ENCODE measurements around the gene AKT1.
"Not testable (repeated sequence)": the region's sequence is repeated elsewhere in the genome, so short reads cannot be mapped to it uniquely, and the experiment has no call there.

Gene AKT1
- total RNA-seq, result 192 to 206 reads per million in 2 donors

GRCh38 chr14:104794993-104795780 lies at the start of gene AKT1:
Gene AKT1 (minus strand): TSS chr14:104795748. CDS start chr14:104792643, 3,105 bp downstream.
- DNase-seq, result peak; percentile 30

DNA sequence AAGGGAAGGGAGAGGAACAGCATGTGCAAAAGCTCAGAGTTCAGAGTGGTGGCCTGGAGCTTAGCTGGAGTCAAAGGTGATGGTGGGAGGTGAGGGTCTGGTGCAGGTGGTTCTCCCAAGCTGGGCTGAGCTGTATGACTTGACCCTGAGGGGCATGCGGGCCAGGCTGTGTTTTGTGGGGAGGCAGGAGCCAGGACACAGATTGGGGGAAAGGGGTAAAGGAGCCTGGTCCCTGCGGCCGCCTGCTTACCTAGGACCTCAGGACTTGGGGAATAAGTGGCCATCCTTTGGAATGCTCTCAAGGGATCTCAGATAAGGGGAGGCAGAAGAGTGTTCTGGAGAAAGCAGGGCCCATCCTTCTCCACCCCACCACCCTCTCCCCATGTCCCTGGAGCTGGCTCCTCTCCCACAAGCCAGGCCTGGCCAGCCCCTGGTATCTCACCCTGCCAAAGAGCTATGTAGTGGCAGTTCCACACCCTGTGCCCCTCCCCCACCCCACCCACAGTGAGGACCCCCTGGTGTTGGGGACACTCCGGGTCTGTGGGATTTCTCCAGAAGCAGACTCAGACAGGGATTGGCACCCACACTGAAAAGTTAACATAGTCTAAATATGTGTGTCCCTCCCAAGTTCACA lies 49.6 kb upstream of the AKT1 start:
- DNase-seq, result no peak

DNA sequence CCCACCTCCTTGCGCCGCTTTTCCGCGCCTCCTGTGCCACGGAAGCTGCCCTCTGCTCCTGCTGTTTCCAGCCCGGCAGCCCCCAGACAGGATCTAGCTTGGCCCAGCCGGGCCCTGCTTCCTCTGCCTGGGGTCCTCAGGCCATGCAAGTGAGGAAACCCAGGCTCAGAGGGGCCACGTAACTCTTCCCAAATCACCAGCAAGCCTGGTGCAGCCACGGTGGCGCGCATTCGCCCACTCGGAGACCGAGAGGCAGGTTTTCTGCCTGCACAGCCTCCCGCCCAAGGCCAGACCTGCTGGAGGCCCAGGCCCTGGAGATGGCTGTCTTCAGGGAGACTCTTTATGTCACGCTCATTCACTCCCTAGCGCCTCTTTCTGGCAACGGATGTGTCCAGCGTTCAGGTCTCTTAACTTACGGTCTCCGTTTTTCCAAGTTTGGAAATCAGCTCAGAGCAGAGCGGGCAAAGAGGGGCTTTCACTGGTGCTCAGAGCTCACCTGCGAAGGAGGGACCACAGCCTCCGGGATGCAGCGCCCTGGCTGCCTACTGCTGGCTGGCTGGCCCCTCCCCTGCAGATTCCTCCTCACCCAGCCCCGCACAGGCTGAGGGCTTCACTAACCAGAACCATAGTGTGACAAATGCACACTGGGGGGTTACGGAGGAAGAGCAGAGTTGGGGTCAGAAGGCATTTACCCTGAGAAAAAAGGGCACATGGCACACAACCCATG lies 48.9 kb upstream of the AKT1 start:
- DNase-seq, result no peak

DNA sequence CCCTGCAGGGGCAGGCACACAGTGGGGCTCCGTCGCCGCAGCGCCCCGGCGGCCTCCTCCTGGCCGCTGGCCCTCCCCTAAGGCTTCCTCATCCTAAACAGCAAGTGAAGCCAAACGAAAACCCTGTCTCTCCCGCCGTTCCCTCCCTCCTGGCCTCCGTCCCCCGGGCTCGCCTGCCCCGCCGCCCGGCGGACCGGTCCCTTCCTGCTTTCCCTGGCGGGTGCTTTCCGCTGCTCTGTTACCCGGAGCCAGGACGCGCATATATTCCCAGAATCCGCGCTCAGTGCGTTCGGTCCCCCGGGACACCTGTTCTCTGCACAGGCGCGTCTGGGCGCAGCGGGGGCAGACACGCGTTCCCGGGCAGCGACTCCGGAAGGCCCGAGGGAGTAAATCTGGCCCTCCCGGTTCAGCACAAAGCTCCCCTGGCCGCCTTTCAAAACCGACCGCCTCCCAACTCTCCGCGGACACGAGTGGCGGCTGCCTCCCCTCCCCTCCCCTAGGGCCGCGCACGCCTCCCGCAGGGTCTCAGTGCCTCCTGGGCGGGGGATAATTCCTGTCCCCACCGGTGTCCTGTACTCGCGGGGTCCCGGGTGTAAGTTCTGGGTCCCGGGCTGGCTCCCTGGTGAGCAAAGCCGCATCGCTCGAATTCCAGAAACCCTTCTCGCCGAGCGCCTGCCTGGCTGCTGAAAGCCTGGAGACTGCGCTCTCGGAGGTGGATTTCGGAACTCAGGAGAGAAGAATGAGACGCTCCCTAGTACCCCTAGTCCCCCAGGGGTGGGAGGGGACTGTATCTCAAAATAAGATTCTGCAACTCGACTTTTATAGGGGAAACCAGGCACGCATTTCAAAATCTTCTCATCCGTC lies 48.1 kb upstream of the AKT1 start:
- no peak for DNase-seq

DNA sequence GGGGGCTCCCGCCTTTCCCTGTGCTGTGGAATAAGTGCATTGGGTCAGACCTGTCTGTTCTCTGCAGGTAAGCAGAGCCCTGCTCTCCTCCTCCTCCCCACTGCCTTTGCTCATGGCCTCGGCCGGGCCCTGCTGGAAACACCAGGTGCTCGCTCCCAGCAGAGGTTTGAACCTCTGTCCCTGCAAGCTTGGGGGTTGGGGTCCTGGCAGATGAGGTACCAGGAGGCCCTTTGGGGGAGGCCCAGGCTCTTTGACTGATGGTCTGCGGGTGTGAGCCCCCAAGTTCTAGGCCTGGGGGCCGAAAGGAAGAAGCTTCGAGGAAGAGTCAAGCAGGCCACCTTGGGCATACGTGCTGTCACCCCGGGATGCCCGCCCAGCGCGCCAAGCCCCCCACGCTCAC lies 47.5 kb upstream of the AKT1 start:
- DNase-seq, result no peak

DNA sequence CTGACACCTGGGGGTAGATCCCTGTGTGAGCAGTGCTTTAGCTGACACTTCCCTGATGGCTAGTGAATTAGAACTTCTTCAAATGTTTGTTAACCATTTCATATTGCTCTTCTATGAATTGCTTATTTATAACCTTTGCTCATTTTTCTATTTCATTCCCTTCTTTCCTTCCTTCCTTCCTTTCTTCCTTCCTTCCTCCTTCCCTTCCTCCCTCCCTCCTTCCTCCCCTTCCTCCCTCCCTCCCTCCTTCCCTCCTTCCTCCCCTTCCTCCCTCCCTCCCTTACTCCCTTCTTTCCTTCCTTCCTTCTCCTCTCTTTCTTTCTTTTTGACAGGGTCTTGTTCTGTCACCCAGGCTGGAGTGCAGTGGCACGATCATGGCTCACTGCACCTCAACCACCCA lies 46.2 kb upstream of the AKT1 start:
- DNase-seq, result no peak

GRCh38 chr14:104836171-104836935 lies 40.8 kb upstream of the AKT1 start:
- not testable (repeated sequence) for DNase-seq

DNA sequence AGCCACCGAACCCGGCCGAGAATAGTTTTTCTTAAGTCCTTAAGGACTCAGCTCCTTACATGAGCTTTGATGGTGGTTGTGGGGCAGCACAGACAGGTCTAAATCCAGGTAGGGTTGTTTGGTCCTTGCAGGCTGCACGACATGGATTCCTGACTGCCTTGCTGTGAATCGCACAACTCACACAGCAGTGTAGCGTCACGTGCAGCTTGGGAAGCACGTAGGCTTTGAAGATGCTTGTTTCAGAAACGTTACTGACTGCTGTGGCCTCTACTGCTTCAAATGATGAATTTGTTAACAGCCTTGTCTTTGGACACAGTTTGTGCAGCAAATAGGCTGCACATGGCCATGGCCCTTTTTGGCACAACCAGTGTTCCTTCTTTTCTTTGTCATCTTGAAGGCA lies 35.2 kb upstream of the AKT1 start:
- DNase-seq, result no peak

DNA sequence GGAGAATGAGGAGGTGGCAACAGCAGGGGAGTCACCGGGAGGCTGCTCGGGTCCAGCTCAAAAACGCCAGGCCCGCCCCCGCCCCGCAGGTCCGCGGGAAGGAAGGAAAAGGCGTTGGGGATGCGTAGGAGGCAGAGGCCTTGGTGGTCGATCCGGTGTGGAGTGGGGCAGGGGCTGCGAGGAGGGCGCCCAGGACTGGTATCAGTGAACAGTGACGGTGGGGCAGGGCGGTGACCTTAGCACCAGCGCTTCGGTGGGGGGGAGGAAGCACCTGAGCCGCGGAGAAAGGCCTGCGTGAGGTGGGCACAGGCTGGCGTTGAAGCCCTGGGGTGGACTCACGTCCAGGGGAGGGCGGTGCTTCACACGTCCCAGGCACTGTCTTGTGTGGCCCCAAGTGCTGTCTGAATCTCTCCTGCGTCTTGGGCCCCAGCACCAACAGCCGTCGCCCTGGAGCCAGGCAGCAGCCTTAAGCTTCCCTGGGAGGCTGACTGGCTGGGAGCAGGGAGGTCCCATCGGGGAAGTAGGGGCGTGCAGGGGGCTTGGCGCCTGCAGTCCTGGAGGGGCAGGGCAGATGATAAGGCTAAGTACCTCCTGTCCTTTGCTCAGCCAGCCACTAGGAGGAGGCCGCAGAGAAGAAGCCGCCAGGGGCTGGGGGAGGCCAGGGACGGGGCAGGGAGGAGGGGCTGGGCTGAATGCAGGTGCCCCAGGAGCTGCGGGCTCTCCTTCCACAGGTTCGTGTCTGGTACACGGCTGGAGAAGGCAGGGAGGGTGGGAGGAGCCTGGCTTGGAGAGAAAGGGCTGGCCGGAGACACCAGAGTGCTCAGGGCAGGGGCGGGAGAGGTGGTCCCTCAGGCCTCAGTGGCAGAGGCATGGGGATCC lies 31.9 kb upstream of the AKT1 start:
- no peak for DNase-seq

GRCh38 chr14:104826861-104827176 lies 31.3 kb upstream of the AKT1 start:
- no peak for DNase-seq

DNA sequence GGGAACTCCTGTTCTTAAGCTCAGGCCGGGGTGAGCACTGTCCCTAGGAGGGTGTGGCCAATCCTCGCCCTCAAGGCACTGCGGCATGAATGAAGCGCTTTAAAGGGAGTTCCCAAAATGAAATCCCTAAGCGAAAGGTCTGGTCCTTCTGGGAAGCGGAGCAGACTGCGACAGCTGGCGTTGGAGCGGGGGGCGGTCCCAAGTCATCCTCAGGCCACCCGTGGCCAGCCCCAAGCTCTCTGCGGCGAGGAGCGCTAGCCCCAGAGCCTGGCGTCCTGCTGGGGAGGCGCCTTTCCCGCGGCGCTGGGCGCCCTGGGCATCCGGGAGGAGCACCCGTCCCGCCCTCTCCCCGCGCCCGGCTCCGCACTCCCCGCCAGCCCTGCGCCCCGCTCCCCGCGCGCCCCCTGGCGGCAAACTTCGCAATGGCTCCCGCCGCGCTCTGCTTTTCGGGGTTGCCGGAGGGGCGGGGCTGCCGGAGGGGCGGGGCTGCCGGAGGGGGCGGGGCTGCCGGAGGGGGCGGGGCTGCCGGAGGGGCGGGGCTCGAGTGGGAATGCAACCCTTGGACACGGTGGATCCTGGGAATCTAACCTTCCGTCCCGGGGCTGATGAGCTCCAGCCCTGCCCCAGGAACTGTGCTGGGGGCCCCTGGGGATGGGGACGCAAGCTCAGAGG lies 30.8 kb upstream of the AKT1 start:
- DNase-seq, result peak; percentile 91

DNA sequence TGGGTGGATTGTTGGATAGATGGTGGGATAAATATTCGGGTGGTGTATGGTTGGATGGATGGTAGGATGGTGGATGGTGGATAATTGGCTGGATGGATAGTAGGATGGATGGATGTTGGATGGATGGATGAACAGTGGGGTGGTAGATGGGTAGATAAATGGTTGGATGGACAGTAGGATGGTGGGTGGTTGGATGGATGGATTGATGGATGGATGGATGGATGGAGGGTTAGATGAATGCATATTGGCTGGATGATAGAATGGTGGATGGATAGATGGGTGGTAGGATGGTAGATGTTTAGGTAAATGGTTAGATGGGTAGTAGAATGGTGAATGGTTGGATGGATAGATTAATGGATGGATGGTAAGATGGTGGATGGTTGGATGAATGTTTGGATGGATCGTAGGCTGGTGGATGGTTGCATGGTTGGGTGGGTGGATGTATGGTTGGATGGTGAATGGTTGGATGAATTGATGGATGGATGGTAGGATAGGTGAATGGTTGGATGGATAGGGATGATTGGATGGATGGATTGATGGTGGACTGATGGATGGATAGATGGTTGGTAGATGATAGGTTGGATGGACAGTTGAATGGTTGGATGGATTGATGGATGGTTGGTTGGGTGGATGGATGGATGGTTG lies 28.9 kb upstream of the AKT1 start:
- DNase-seq, result no peak

DNA sequence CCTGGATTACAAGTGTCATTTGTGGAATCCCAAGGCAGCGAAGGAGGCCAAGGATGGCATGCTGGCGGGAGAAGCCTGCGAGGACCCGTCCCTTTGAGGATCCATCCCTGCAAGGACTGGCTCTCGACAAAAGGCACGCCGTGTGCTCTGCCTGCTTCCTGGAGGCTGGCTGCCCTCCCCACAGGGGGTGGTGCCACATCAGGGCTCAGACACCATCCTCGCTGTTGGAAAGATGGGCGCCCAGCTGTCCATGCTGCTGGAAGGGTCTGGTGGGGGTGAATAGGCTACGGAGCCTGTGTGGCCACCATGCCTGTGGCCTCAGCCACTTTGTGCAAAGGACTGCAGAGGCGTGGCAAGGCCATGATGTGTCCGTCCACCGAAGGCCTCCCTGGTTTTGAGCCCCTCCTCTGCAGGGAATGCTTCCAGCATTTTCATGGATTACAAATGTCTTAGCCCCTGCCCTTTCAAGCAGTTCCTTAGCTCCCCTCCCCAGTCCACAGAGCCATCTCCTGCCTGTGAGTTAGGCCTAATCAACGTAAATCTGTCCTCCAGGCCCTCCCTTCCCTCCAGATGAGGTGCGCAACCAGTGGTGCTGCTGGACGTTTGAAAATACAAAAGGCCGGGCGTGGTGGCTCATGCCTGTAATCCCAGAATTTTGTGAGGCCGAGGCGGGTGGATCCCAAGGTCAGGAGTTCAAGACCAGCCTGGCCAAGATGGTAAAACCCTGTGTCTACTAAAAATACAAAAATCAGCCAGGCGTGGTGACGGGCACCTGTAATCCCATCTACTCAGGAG lies 27.5 kb upstream of the AKT1 start:
- no peak for DNase-seq

GRCh38 chr14:104821971-104822608 lies 26.5 kb upstream of the AKT1 start:
- DNase-seq, result no peak

DNA sequence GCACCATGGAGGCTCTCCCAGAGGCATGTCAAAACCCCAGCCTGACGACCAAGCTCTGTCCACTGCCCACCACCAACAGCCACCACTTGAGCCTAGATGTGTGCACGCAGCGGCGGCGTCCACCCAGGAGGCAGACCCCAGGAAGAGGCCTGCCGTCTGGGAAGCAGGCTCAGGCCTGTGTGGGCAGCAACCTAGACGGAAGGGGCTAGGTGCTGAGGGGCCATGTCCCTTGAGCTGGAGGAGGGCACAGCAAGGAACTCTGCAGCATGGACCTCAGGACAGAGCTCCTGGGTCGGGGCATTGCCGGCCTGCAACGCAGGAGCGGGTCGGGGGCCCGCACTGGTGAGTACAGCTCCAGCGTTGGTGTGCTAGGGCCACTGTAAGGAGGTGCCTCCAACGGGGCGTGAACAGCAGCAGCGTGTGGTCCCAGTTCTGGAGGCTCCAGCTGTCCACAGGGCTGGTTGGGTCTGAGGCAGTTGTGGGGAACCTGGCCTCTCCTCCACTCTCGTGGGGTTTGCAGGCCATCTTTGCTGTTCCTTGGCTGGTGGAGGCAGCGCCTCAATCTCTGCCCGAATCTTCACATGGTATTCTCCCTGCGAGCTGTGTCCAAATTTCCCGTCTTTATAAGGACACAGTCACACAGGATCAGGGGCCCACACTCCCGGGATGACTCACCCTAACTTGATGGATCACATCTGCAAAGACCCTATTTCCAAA lies 25.8 kb upstream of the AKT1 start:
- no peak for DNase-seq

- no peak for DNase-seq
Observed at GRCh38 chr14:104820669-104821228, 25.2 kb upstream of the AKT1 start.

- no peak for DNase-seq
Observed at GRCh38 chr14:104819361-104819781, 23.8 kb upstream of the AKT1 start.
